IMR-90 (cell line): ENCODE measurements around the gene HNF1B. TPM values are rescaled to one million over a fixed set of nuclear protein-coding genes. Genes with fewer than 3 reads are reported as not detected.

Experiments
- ATAC-seq: fragments of 200-7000 bp; cut with Tn5 transposase; 2 replicates; pipeline ENCODE4 v1.9.1; 2020; ENCODE audit warnings: low read depth, mild to moderate bottlenecking, moderate library complexity
- BruUV-seq: library from RNA; stranded (reverse); fragments of 400-500 nt; replicated peaks from 2 replicates; lab custom pipeline; 2021; lab: Mats Ljungman, UMichigan
- CTCF ChIA-PET: fragments of 300-600 bp; formaldehyde crosslinking; extraction: SDS; loops from one replicate; lab custom pipeline; 2021; ENCODE audit warnings: antibody characterized with exemption; lab: Yijun Ruan, JAX
- POLR2A ChIA-PET: fragments of 300-600 bp; sonication (Branson Sonifier 250); formaldehyde crosslinking; loops from one replicate; lab custom pipeline; 2022; ENCODE audit warnings: antibody characterized with exemption; ENCODE audit not compliant: unreplicated experiment; lab: Charles Lee
- DNase-seq: peaks from one replicate; pipeline ENCODE4 v3.0.0; 2013
- H2AFZ ChIP-seq: replicated peaks from 2 replicates; pipeline ENCODE3; 2013; ENCODE audit warnings: low read length, mild to moderate bottlenecking; ENCODE audit not compliant: poor library complexity
- H2AK5ac ChIP-seq: 2 replicates; pipeline ENCODE4 v1.6.1; 2013; ENCODE audit warnings: low read depth, low read length, inconsistent platforms
- H2AK9ac ChIP-seq: replicated peaks from 2 replicates; pipeline ENCODE3; 2013; ENCODE audit warnings: mild to moderate bottlenecking, low read depth, low read length, moderate library complexity; ENCODE audit not compliant: poor library complexity
- H2BK120ac ChIP-seq: 2 replicates; pipeline ENCODE4 v1.6.1; 2013; ENCODE audit warnings: low read depth, low read length, inconsistent platforms
- H2BK15ac ChIP-seq: 3 replicates; pipeline ENCODE4 v1.6.1; 2013; ENCODE audit warnings: low read depth, low read length, inconsistent platforms
- H2BK20ac ChIP-seq: 2 replicates; pipeline ENCODE4 v1.6.1; 2013; ENCODE audit warnings: low read depth, mild to moderate bottlenecking, inconsistent platforms, low read length, moderate library complexity
- H2BK5ac ChIP-seq: 2 replicates; pipeline ENCODE4 v1.6.1; 2013; ENCODE audit warnings: mild to moderate bottlenecking, low read depth, low read length, inconsistent platforms; ENCODE audit not compliant: poor library complexity, severe bottlenecking
- H3K14ac ChIP-seq: replicated peaks from 2 replicates; pipeline ENCODE4 v1.6.1; 2013; ENCODE audit warnings: low read depth, low read length, inconsistent platforms
- H3K18ac ChIP-seq: 2 replicates; pipeline ENCODE4 v1.6.1; 2013; ENCODE audit warnings: low read depth, low read length, control low read depth
- H3K23ac ChIP-seq: 2 replicates; pipeline ENCODE4 v1.6.1; 2013; ENCODE audit warnings: low read depth, low read length, inconsistent platforms
- H3K27ac ChIP-seq: 2 replicates; pipeline ENCODE4 v1.5.1; 2013; ENCODE audit warnings: mild to moderate bottlenecking, control low read depth, low read length; ENCODE audit not compliant: insufficient read depth
- H3K27me3 ChIP-seq: 2 replicates; pipeline ENCODE4 v1.6.1; 2013; ENCODE audit warnings: low read length; ENCODE audit not compliant: control insufficient read depth, insufficient read depth
- H3K36me3 ChIP-seq: 2 replicates; pipeline ENCODE4 v1.6.1; 2013; ENCODE audit warnings: low read length, mixed read lengths; ENCODE audit not compliant: control insufficient read depth, insufficient read depth
- H3K4ac ChIP-seq: 2 replicates; pipeline ENCODE4 v1.6.1; 2013; ENCODE audit warnings: low read depth, low read length, inconsistent platforms
- H3K4me1 ChIP-seq: 2 replicates; pipeline ENCODE4 v1.6.1; 2013; ENCODE audit warnings: low read length, mixed read lengths; ENCODE audit not compliant: control insufficient read depth, insufficient read depth
- H3K4me2 ChIP-seq: 2 replicates; pipeline ENCODE4 v1.6.1; 2013; ENCODE audit warnings: low read depth, mild to moderate bottlenecking, control low read depth, low read length, moderate library complexity
- H3K4me3 ChIP-seq: 2 replicates; pipeline ENCODE4 v1.5.1; 2013; ENCODE audit warnings: low read depth, mild to moderate bottlenecking, control low read depth, low read length, moderate library complexity; ENCODE audit not compliant: insufficient read depth
- H3K56ac ChIP-seq: 2 replicates; pipeline ENCODE4 v1.6.1; 2013; ENCODE audit warnings: low read length, inconsistent platforms; ENCODE audit not compliant: insufficient read depth; ENCODE audit errors: extremely low read depth
- H3K79me1 ChIP-seq, 2 experiments: 2 replicates each; pipeline ENCODE4 v1.6.1; 2013; ENCODE audit warnings: low read length in 2 of 2, inconsistent platforms in 1 of 2, low read depth in 1 of 2
- H3K9ac ChIP-seq: 2 replicates; pipeline ENCODE4 v1.6.1; 2013; ENCODE audit warnings: low read depth, low read length, control low read depth
- H3K9me1 ChIP-seq: 2 replicates; pipeline ENCODE4 v1.6.1; 2013; ENCODE audit warnings: low read length, inconsistent platforms; ENCODE audit not compliant: insufficient read depth
- H3K9me3 ChIP-seq: 2 replicates; pipeline ENCODE4 v1.6.1; 2013; ENCODE audit warnings: low read length; ENCODE audit not compliant: control insufficient read depth, insufficient read depth
- H4K20me1 ChIP-seq: 2 replicates; pipeline ENCODE4 v1.6.1; 2013; ENCODE audit warnings: low read length, inconsistent platforms; ENCODE audit not compliant: insufficient read depth
- H4K5ac ChIP-seq: 2 replicates; pipeline ENCODE4 v1.6.1; 2013; ENCODE audit warnings: mild to moderate bottlenecking, low read depth, low read length, control low read depth
- H4K8ac ChIP-seq, 2 experiments: 2 replicates each; pipeline ENCODE4 v1.6.1; 2013; ENCODE audit warnings: low read depth in 2 of 2, low read length in 2 of 2, control low read depth in 1 of 2, inconsistent platforms in 1 of 2
- H4K91ac ChIP-seq: 2 replicates; pipeline ENCODE4 v1.6.1; 2013; ENCODE audit warnings: low read depth, low read length, inconsistent platforms; ENCODE audit not compliant: insufficient read depth
- BHLHE40 ChIP-seq: fragments of 150-350 bp; IDR thresholded peaks from 2 replicates; pipeline ENCODE4 v1.6.1; 2016; ENCODE audit warnings: mild to moderate bottlenecking, low read depth, low read length
- ELK1 ChIP-seq: fragments of 150-350 bp; IDR thresholded peaks from 2 replicates; pipeline ENCODE4 v1.6.1; 2016; ENCODE audit warnings: low read depth, mild to moderate bottlenecking, low read length, moderate library complexity, borderline replicate concordance
- MAFK ChIP-seq: IDR thresholded peaks from 2 replicates; pipeline ENCODE4 v1.6.1; 2012; ENCODE audit warnings: low read depth, low read length, improper control_type of control experiment
- RCOR1 ChIP-seq: IDR thresholded peaks from 2 replicates; pipeline ENCODE4 v1.6.1; 2012; ENCODE audit warnings: mild to moderate bottlenecking, low read length, improper control_type of control experiment; ENCODE audit not compliant: insufficient replicate concordance
- RFX5 ChIP-seq: IDR thresholded peaks from 2 replicates; pipeline ENCODE4 v1.8.0; 2012; ENCODE audit warnings: low read depth, mild to moderate bottlenecking, low read length, moderate library complexity
- WGBS, 2 experiments: methylation state at CpG; one replicate each; pipeline versions ENCODE4 v1.1.5 to v1.1.7; 2013; ENCODE audit warnings: missing lambda C conversion rate in 2 of 2; ENCODE audit not compliant: insufficient read length in 1 of 2; ENCODE audit errors: extremely low coverage in 2 of 2; 5-methylcytosine and 5-hydroxymethylcytosine counted together
- dilution Hi-C: fragments of 300-500 bp; cut with HindIII; formaldehyde crosslinking; loops from one replicate; pipeline ENCODE4 v1.14.3; 2018; ENCODE audit warnings: low sequenced_read_pairs; ENCODE audit not compliant: unreplicated experiment
- in situ Hi-C: fragments of 300-500 bp; cut with MboI; formaldehyde crosslinking; loops from 3 replicates; pipeline ENCODE4 v1.14.3; 2019; ENCODE audit warnings: low sequenced_read_pairs, inconsistent platforms, mixed read lengths
- intact Hi-C: fragments of 100-400 bp; cut with micrococcal nuclease; formaldehyde crosslinking; loops from 2 replicates; pipeline ENCODE4 v1.10.0; 2022
- polyA plus RNA-seq, 3 experiments: library from polyadenylated mRNA; depleted of rRNA; stranded (reverse); fragments of >200 nt; gene quantifications; 2 replicates each; pipeline ENCODE4 v1.2.3, GENCODE V29; 2012; ENCODE audit warnings: low replicate concordance in 1 of 3
- total RNA-seq: library from RNA; depleted of rRNA; stranded (reverse); fragments of >200 nt; gene quantifications from 2 replicates; pipeline ENCODE4 v1.2.3, GENCODE V29; 2012

HNF1B gene
- total and polyA plus RNA-seq, 2 of the 4 experiments (the other 2 are of a cell fraction), result not detected

GRCh38 chr17:37718324-37719048, 26.4 kb downstream of the HNF1B start:
- H2BK20ac ChIP-seq, result 0 out of 2 replicates have a peak overlapping the region, but pooled peaks have one; percentile 7
- H3K36me3 ChIP-seq, result no peaks in the 10 kb centered on the region
- peak overlapping the region; percentile 22; the same call in 1 of the 2 replicates for H2AK5ac ChIP-seq
- DNase-seq (no peak), ATAC-seq (no peak)
- no peak overlapping the region for H3K4me3 ChIP-seq
- H4K91ac ChIP-seq, result peak overlapping the region; percentile 26
- H4K5ac ChIP-seq, result peak overlapping the region; percentile 39; the same call in 1 of the 2 replicates
- H2BK5ac ChIP-seq, result no peak overlapping the region
- TF ChIP-seq RCOR1 (no peak), ELK1 (no peak), BHLHE40 (no peak), RFX5 (no peak), MAFK (no peak)
- no TSS peak for BruUV-seq
- H2AFZ ChIP-seq, result no peak overlapping the region
- peaks cover 11% of the 10 kb centered on the region for H3K4me1 ChIP-seq
- dilution Hi-C loops, result no loop called here
- peak overlapping the region; percentile 51 for H3K4ac ChIP-seq
- H3K14ac ChIP-seq, result no peak overlapping the region; the same call in 1 of the 2 replicates
- H3K27me3 ChIP-seq, result peaks cover 14% of the 10 kb centered on the region
- ChIA-PET CTCF (no interaction called here), POLR2A (no interaction called here)
- H4K20me1 ChIP-seq, result no peaks in the 10 kb centered on the region
- in situ Hi-C loops, result no loop called here
- H3K79me1 ChIP-seq, result no peaks in the 10 kb centered on the region
- H3K9me1 ChIP-seq, result no peaks in the 10 kb centered on the region; the same call in 1 of the 2 replicates
- H2BK15ac ChIP-seq, result peak overlapping the region; percentile 12; the same call in 1 of the 3 replicates
- no peak overlapping the region for H3K4me2 ChIP-seq
- H3K18ac ChIP-seq, result peak overlapping the region; percentile 37
- no peak overlapping the region for H3K56ac ChIP-seq
- no peak overlapping the region for H3K27ac ChIP-seq
- no CpG with 5 or more reads among the region's 3 CpGs for WGBS, 2 experiments
- peak overlapping the region; percentile 17; the same call in 1 of the 2 replicates for H2BK120ac ChIP-seq
- no peak overlapping the region for H3K9ac ChIP-seq
- H3K23ac ChIP-seq, result peak overlapping the region; percentile 5; the same call in 1 of the 2 replicates
- no peak overlapping the region for H4K8ac ChIP-seq
- intact Hi-C loops, result loop anchor here (10.0 kb wide), 1 partner anchor 76 kb away; no protein-coding TSS in a partner anchor
- H2AK9ac ChIP-seq, result peak overlapping the region; percentile 6
- no peaks in the 10 kb centered on the region for H3K9me3 ChIP-seq
